GM18873 (cell line): Measurements from ENCODE around the gene LPAR3.
"Not testable (repeated sequence)": the region's sequence is repeated elsewhere in the genome, so short reads cannot be mapped to it uniquely, and the experiment has no call there.

Source experiments
- ATAC-seq: cut with Tn5 transposase; IDR thresholded peaks from one replicate; pipeline ENCODE4 v1.9.1; 2021; ENCODE audit warnings: mild to moderate bottlenecking, moderate library complexity, moderate number of reproducible peaks; ENCODE audit not compliant: unreplicated experiment, low FRiP score

LPAR3 gene

GRCh38 chr1:84892705-84893618, at the start of gene LPAR3:
Gene LPAR3 (minus strand): TSS chr1:84893206. CDS start chr1:84866120, 27,086 bp downstream.
- no peak for ATAC-seq

DNA sequence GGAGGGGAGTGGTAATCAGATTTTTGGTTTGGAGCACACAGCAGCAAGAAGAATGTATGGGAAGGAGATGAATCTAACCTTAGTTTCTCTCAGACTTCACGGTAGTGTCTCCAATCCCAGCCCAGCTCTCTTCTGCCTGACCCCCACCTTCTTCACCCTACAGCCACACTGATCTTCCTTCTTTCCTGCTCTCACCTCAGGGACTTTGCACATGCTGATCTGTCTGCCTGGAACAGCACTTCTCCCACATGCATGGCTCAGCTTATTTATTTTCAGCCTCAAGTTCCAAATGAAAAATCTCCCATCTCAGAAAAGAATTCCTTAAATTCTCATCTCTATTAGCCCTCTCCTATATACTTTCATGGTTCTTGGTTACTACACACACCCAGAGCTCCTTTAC, 48.8 kb upstream of the LPAR3 start:
- ATAC-seq = no peak

GRCh38 chr1:84940481-84940880, 47.5 kb upstream of the LPAR3 start:
- ATAC-seq = no peak

DNA sequence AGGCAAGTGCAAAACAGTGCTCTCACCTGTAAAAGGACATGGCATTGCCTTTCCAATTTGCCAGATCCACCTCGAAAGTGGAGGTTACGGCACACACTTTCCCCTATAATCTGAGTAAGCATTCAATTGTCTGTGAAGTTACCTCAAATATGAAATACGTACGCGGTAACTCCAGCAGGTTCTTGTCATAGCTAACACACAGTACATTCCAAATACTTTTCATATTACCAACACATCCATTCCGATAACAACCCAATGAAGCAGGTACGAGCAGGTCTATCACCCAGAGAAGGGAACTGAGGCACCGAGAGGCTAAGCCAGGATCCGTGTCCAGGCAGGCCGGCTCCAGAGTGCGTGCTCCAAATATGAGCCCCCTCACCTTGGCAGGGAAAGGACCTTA, 46.8 kb upstream of the LPAR3 start:
- ATAC-seq = no peak

DNA sequence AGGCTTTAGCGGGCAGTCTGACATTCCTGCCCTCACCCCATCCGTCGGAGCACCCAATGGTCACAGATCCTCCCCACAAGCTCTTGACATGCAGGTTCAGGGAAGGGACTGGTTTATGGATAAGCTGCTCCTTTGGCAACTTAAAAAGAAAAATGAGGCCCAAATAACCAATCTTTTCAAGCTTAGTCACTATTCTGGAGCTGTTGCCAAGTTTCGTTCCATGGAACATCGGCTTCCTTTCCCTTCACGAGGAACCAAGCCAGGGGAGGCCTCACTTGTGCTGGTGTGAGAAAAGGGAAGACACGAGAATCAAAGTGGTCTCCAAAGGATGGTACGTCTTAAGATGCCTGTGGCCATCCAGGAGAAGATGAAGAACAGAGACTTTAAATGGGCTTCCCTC, 46.1 kb upstream of the LPAR3 start:
- no peak for ATAC-seq

DNA sequence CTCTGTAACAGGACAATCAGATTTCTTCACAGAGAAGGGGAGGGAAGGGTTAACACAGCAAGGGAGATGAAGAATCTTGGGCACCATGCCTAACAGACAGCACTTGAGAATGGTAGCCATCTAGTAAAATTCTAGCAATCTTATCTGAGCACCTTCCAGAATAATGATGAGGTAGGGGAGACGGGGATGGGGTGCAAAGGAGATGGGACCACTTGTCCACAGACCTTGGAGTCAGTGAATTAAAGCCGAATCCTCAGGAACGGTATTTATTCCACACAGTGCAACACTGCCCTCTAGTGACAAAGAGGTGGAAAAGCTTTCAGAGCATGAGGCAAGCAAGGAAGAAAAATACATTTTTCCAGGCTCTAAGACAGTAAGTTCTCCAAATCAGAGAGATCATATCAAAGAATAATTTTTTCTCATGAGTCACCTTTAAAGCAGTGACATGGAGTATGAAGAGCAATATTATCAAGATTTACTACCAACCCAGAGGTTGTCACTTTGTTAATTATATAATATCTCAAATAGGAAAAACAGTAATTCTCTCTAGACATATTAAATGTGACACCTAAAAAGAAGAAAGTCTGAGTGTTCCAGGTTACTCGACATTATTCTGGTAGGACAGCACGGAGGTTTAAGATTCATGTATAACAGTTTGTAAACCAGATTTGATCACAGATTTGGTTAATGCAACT, 43.3 kb upstream of the LPAR3 start:
- ATAC-seq = no peak

GRCh38 chr1:84933011-84933611, 40.1 kb upstream of the LPAR3 start:
- ATAC-seq = no peak

- ATAC-seq = no peak
Observed at GRCh38 chr1:84930831-84931230, 37.8 kb upstream of the LPAR3 start.

GRCh38 chr1:84930329-84930728, 37.3 kb upstream of the LPAR3 start:
- ATAC-seq = no peak

DNA sequence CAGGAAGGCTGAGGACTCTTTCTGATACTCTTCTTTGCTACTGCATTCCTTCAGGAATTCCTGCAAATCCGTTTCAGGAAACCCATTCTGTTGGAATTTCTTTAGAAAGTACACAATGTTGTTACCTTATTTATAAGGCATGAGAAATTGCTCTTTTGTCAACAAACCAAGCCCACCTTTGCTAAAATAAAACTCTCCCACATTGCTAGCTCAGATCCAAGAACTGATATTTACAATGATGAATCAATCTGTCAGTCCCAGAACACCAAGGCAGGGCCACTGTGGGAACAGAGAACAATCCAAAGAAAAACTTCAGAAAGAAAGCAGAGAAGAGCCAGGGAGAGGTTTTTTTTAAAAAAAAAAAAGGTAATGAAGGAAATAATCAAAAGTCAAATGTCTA, 36.6 kb upstream of the LPAR3 start:
- ATAC-seq = no peak

GRCh38 chr1:84928979-84929378, 36.0 kb upstream of the LPAR3 start:
- ATAC-seq = no peak

GRCh38 chr1:84923317-84923716, 30.3 kb upstream of the LPAR3 start:
- ATAC-seq = no peak

GRCh38 chr1:84920159-84920558, 27.2 kb upstream of the LPAR3 start:
- ATAC-seq = no peak

GRCh38 chr1:84919461-84919970, 26.5 kb upstream of the LPAR3 start:
- no peak for ATAC-seq

- ATAC-seq = no peak
Observed at GRCh38 chr1:84918726-84919336, 25.8 kb upstream of the LPAR3 start.

- ATAC-seq = no peak
Observed at GRCh38 chr1:84916897-84917296, 23.9 kb upstream of the LPAR3 start.

DNA sequence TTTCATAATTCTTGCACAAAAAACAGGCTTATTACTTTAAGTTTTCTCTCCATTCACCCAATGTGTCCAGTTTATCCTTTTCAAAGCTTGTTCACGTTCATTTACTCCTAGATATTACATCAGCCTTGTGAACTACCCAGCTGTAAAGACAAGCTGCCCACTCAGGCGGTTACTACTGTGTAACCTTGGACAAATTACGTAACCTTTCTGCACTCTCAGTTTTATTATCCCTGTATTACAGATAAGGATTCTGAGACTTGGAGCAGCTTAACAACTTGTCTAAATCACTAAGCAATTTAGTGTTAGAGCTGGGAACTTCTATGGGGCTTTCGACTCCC, 20.5 kb upstream of the LPAR3 start:
- no peak for ATAC-seq

DNA sequence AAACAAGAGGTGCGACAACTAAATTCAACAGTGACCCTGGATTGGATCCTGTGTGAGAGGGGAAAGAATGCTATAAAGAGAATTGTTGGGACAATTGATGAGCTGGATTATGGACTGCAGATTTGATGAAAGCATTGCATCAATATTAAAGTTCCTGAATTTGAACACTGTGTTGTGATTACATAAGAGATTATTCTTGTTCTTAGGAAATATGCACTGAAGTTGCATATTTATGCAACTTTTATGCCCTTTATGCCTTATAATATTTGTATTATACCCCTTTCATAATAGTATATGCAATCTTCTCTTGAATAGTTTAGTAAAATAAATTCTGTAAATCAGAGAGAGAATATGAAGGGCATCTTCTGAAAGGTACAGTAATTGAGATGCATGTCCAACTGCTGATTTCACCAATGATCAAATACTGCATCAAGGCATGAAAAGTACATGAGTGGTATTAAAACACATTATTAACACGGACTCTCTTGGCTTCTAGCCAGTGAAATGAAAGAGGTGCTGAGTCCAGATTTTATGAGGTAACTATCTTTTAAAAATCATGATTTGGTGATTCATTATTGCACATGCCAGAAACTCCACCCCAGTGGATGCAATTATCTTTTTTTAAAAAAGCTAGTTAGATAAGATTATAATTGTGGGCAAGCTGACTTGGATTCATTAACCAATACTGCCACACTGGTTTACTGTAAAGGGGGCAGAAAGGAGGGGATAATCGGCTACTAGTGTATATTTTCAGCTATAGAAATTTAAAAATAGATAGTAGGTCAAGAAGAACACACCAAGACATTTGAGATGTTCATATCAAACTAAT, 19.9 kb upstream of the LPAR3 start:
- ATAC-seq = no peak

GRCh38 chr1:84908746-84909464, 15.9 kb upstream of the LPAR3 start:
- not testable (repeated sequence) for ATAC-seq
